ENCODE measurements around the gene ROR2.

GRCh38 chr9:91549177-91549576 lies 400.9 kb downstream of the ROR2 start:
- TF ChIP-seq CTCF (IDR thresholded peaks at IDR 0.05 in 8 of 11, conservative IDR thresholded peaks at IDR 0.05 in 3 of 11) (no peak), POLR2AphosphoS5 (IDR thresholded peaks at IDR 0.05) (no peak)
